ENCODE measurements around the gene SPG21. TPM values are rescaled to one million over a fixed set of nuclear protein-coding genes. Genes with fewer than 3 reads are reported as not detected.

SPG21 gene
- total and polyA plus RNA-seq, 2 of the 8 experiments (the other 6 are each of a cell fraction or from before 2014, with no cell fraction given), result 67.3 to 72.7 TPM

DNA sequence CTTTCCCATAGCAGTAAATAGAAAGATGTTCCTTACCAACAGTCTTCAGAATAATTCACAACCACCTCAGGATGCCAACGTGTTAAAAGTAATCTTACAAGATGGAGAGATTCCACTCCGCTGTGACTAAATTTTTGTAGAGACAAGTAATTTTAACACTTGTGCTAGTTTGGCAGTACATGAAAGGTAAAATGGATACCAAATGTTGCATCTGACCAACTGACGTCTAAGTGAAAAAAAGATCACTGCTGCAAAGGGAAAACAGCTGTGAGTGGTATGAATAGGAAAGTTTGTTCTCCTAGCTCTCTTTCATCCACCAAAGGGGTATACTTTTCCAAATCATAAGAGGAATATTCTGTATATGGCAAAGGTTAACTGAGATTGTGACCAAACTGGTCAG is 2.6 kb downstream of the SPG21 start:
- no peak overlapping the region for H3K9ac ChIP-seq (replicated peaks in 1 of 4; ENCODE audit: extremely low read depth in 1 of 4, low read depth in 3 of 4, low read length in 3 of 4)
- H3K4me2 ChIP-seq (ENCODE audit: insufficient read depth in 1 of 2, low read depth in 2 of 2, low read length in 2 of 2), result no peak overlapping the region
- peaks cover 0 to 2% of the 10 kb centered on the region in 2 experiments for H4K20me1 ChIP-seq (replicated peaks in 1 of 2; ENCODE audit: control insufficient read depth in 1 of 2, insufficient read depth in 2 of 2, low read length in 2 of 2)
- H3K4me1 ChIP-seq (replicated peaks in 1 of 4; ENCODE audit: control insufficient read depth in 3 of 4, insufficient read depth in 4 of 4, low read length in 3 of 4), result peaks cover 0 to 5% (median 1%) of the 10 kb centered on the region in 4 experiments; a peak in 4 of 7 replicates
- no peaks in the 10 kb centered on the region for H3K36me3 ChIP-seq (ENCODE audit: control insufficient read depth in 2 of 4, insufficient read depth in 4 of 4, low read length in 3 of 4)
- no peak overlapping the region for H3K4me3 ChIP-seq (ENCODE audit: extremely low read depth in 1 of 4, insufficient read depth in 2 of 4, low read depth in 3 of 4, low read length in 4 of 4)
- DNase-seq (ENCODE audit: low read depth in 1 of 2, low spot score in 2 of 2) (no peak), FAIRE-seq (no peak)
- POLR2A ChIA-PET (ENCODE audit: partially characterized antibody), result interaction anchor here (0.6 to 2.0 kb wide), 4 partner anchors 8 to 180 kb away, joined by 3 to 12 read pairs (median 4); no protein-coding TSS in a partner anchor
- no peak overlapping the region for H3K4ac ChIP-seq (replicated peaks; ENCODE audit: insufficient read length, low read depth, low read length)
- no peaks in the 10 kb centered on the region; a peak in 1 of 7 replicates for H3K27me3 ChIP-seq (replicated peaks in 1 of 4; ENCODE audit: control insufficient read depth in 3 of 4, extremely low read depth in 1 of 4, insufficient read depth in 3 of 4, low read length in 3 of 4)
- peaks cover 8% of the 10 kb centered on the region for H3K23me2 ChIP-seq (ENCODE audit: low read depth, low read length)
- H3K9me3 ChIP-seq (ENCODE audit: insufficient read depth in 2 of 2, low read depth in 1 of 2, low read length in 1 of 2), result no peaks in the 10 kb centered on the region
- no peak overlapping the region for H3K23ac ChIP-seq (ENCODE audit: insufficient read length)
- no peak overlapping the region for H2BK12ac ChIP-seq (ENCODE audit: low read depth, low read length)
- H3K14ac ChIP-seq (ENCODE audit: insufficient read length), result no peak overlapping the region
- H2AFZ ChIP-seq (ENCODE audit: low read length), result no peak overlapping the region
- no peak overlapping the region for H2BK15ac ChIP-seq (ENCODE audit: low read length)
- no peak overlapping the region for H2BK20ac ChIP-seq (ENCODE audit: low read length)
- H2BK5ac ChIP-seq (ENCODE audit: low read depth, low read length), result no peak overlapping the region
- CTCF ChIA-PET (ENCODE audit: partially characterized antibody), result interaction anchor here (1.3 to 2.6 kb wide), 2 partner anchors 22 kb away, joined by 3 to 9 read pairs; no protein-coding TSS in a partner anchor
- H3K79me2 ChIP-seq (ENCODE audit: control insufficient read depth in 1 of 2, insufficient read depth in 2 of 2, low read length in 2 of 2), result peaks cover 0 to 13% of the 10 kb centered on the region in 2 experiments; a peak in 1 of 4 replicates
- H2AK5ac ChIP-seq (ENCODE audit: low read depth, low read length), result no peak overlapping the region
- H4K8ac ChIP-seq (ENCODE audit: extremely low read depth, insufficient read depth, low read length), result no peak overlapping the region
- 0 out of 2 replicates have a peak, but pooled peaks cover 3% of the 10 kb centered on the region for H3K79me1 ChIP-seq (ENCODE audit: low read depth, low read length)
- no peak overlapping the region for H4K91ac ChIP-seq (replicated peaks; ENCODE audit: insufficient read length, low read length)
- no peak overlapping the region for H3K56ac ChIP-seq (replicated peaks; ENCODE audit: insufficient read length, low read depth, low read length)
- H2BK120ac ChIP-seq (replicated peaks; ENCODE audit: low read depth, low read length), result no peak overlapping the region
- H3K27ac ChIP-seq (ENCODE audit: low read depth, low read length), result no peak overlapping the region
- no peak overlapping the region for H4K5ac ChIP-seq (ENCODE audit: insufficient read length, low read depth, low read length)
- WGBS, 2 experiments (ENCODE audit: extremely low coverage in 1 of 2, insufficient coverage in 1 of 2, insufficient read length in 1 of 2, insufficient replicate concordance in 2 of 2, low coverage in 1 of 2, low lambda C conversion rate in 2 of 2, missing lambda C conversion rate in 1 of 2), result 87% methylated on average over 3 of the region's 3 CpGs; no CpG with 5 or more reads in 1 of the 2 experiments
- H3K18ac ChIP-seq (ENCODE audit: extremely low read depth, low read length), result no peak overlapping the region
- no peak for TF ChIP-seq BCL11A (IDR thresholded peaks at IDR 0.05; ENCODE audit: low read depth in 2 of 2, low read length in 2 of 2)
- TF ChIP-seq TCF12 (IDR thresholded peaks at IDR 0.05; ENCODE audit: low read depth, low read length), result no peak
- TF ChIP-seq SRF (IDR thresholded peaks at IDR 0.05; ENCODE audit: low read depth, low read length), result no peak
- no peak for TF ChIP-seq RFX5 (IDR thresholded peaks at IDR 0.05; ENCODE audit: borderline replicate concordance, low read depth, low read length)
- TF ChIP-seq BRCA1 (IDR thresholded peaks at IDR 0.05; ENCODE audit: low read depth, low read length), result no peak
- no peak for TF ChIP-seq HDAC6 (IDR thresholded peaks at IDR 0.05; ENCODE audit: low read depth, low read length)
- no peak for TF ChIP-seq RBBP5 (IDR thresholded peaks at IDR 0.05; ENCODE audit: borderline replicate concordance, low read depth, low read length)
- no peak for TF ChIP-seq SIRT6 (IDR thresholded peaks at IDR 0.05; ENCODE audit: low read length)
- TF ChIP-seq PHF8 (conservative IDR thresholded peaks at IDR 0.05; ENCODE audit: low read depth, low read length), result no peak
- no peak for TF ChIP-seq SP1 (IDR thresholded peaks at IDR 0.05; ENCODE audit: low read depth, low read length)
- no peak for TF ChIP-seq KDM4A (IDR thresholded peaks at IDR 0.05; ENCODE audit: low read depth, low read length, severe bottlenecking)
- TF ChIP-seq SIN3A (conservative IDR thresholded peaks at IDR 0.05 in 1 of 2, IDR thresholded peaks at IDR 0.05 in 1 of 2; ENCODE audit: low read depth in 1 of 2, low read length in 2 of 2), result no peak
- TF ChIP-seq, protein P1, sequence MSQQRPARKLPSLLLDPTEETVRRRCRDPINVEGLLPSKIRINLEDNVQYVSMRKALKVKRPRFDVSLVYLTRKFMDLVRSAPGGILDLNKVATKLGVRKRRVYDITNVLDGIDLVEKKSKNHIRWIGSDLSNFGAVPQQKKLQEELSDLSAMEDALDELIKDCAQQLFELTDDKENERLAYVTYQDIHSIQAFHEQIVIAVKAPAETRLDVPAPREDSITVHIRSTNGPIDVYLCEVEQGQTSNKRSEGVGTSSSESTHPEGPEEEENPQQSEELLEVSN (IDR thresholded peaks at IDR 0.05), result no peak

All from H1 (cell line).